D721Med (cell line): Measurements from ENCODE around the gene UTP4.

Experiments used
- DNase-seq: peaks from one replicate; pipeline ENCODE4 v3.0.0; 2011; ENCODE audit warnings: low spot score; ENCODE audit not compliant: insufficient read length
- FAIRE-seq: peaks from 2 replicates; lab custom pipeline; 2011; peaks lifted over from hg19 to GRCh38; lab: Jason Lieb, UNC
- TF ChIP-seq, protein P1 (sequence below): IDR thresholded peaks from 2 replicates; pipeline ENCODE4 v1.5.1; 2012; ENCODE audit warnings: mild to moderate bottlenecking, control low read depth; ENCODE audit not compliant: insufficient read depth; ENCODE audit errors: missing control alignments

UTP4 gene

DNA sequence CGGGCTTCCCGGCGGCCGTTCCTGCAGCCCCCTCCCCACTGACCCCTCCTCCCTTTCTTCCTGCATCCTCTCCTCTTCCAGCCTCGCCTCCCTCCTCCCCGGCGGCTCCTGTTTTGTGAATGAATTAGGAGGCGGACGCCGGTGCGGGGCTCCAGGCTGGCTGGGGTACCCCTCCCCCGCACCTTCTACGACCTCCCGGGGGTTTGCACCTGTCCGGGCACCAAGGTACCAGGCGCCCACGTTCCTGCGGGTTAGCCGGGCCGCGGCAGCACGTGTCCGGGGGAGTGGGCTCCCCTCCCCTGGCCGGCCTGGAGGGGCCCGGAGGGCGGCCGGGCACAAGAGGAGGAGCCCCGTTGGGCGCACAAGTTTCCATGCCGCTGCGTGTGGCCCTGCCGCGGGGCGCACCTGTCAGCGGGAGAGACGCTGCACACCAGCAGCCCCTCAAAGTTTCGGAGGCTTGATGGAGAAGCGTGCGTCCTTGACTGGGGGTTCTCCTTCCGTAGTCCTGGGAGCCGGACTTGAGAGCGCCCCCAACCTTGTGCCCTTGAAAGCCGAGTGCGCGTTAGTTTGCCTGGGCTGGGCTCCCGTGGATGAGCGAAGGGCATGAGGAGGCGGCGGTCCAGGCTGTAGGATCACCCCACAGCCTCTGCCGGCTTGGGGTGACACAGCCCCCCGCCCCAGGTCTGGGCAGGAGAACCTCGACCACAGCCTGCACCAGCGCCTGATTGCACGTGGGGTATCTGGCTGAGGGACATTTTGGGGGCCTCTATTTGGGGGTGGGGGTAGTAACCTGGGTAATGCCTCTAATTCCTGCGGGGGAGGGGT is 25.7 kb upstream of the UTP4 start:
- DNase-seq (no peak), FAIRE-seq (no peak)

DNA sequence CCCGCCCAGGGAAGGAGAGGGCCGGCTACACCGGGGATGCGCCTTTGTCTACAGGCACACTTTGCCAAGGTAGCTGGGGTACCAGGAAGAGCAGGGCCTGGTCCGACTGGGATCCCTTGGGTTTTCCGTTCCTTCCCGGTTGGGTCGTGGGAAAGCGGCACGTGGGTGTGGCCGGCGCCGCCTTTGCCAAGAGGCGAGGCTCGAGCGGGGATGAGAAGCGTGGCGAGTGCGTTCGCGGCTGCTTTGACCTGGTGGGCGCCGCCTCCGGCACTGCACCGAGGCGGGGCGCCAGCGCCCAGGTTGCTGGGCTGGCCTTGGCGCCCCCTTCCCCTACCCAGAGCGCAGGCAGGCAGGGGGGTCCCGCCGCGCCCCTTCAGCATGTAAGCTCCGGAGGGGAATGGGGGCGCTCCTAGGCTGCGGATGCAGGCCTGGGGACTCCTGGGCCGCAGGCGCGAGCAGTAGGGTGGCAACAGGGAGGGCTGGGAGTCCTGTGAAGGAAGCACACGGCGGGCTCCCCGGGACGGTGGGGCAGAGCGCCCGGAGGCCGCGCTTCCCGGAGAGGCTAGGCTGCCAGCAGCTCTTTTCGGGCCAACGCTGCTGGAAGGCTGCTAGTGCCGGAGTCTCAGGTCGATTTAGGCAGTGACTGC is 25.0 kb upstream of the UTP4 start:
- DNase-seq (no peak), FAIRE-seq (no peak)
- TF ChIP-seq, protein P1, sequence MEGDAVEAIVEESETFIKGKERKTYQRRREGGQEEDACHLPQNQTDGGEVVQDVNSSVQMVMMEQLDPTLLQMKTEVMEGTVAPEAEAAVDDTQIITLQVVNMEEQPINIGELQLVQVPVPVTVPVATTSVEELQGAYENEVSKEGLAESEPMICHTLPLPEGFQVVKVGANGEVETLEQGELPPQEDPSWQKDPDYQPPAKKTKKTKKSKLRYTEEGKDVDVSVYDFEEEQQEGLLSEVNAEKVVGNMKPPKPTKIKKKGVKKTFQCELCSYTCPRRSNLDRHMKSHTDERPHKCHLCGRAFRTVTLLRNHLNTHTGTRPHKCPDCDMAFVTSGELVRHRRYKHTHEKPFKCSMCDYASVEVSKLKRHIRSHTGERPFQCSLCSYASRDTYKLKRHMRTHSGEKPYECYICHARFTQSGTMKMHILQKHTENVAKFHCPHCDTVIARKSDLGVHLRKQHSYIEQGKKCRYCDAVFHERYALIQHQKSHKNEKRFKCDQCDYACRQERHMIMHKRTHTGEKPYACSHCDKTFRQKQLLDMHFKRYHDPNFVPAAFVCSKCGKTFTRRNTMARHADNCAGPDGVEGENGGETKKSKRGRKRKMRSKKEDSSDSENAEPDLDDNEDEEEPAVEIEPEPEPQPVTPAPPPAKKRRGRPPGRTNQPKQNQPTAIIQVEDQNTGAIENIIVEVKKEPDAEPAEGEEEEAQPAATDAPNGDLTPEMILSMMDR: no peak

More for the DNA sequence above, 25.7 kb upstream of the UTP4 start:
- TF ChIP-seq, protein P1: no peak

GRCh38 chr16:69108064-69108904 is 24.2 kb upstream of the UTP4 start:
- TF ChIP-seq, protein P1: no peak
- DNase-seq (no peak), FAIRE-seq (no peak)

- no peak for FAIRE-seq
- DNase-seq: no peak
- TF ChIP-seq, protein P1: no peak
Measured at GRCh38 chr16:69108905-69109252, 23.6 kb upstream of the UTP4 start.

DNA sequence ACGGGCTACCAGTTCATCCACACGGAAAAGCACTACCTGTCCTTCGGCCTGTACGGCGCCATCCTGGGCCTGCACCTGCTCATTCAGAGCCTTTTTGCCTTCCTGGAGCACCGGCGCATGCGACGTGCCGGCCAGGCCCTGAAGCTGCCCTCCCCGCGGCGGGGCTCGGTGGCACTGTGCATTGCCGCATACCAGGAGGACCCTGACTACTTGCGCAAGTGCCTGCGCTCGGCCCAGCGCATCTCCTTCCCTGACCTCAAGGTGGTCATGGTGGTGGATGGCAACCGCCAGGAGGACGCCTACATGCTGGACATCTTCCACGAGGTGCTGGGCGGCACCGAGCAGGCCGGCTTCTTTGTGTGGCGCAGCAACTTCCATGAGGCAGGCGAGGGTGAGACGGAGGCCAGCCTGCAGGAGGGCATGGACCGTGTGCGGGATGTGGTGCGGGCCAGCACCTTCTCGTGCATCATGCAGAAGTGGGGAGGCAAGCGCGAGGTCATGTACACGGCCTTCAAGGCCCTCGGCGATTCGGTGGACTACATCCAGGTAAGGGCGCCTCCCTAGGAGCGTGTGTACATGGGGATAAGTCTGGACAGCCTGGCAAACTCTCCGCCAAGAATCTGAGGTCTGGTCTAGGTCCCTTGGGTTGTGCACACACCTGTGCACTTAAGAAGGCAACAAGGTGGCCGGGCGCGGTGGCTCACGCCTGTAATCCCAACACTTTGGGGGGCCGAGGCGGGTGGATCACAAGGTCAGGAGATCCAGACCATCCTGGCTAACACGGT is 22.8 kb upstream of the UTP4 start:
- FAIRE-seq: no peak

DNA sequence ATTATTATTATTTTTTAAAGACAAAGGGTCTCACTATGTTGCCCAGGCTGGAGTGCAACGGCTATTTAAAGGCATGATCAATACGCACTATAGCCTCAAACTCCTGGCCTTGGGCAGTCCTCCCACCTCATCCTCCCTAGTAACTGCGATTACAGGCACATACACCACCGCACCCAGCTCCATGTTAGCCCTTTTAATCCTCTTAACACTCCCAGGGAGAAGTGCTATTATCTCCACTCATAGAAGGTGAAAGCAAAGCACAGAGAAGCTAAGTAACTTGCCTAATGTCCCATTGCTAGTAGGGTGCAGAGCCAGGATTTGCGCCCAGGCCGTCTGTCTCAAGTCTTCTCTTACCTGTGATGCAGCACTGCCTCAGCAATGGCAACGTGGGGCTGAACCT is 22.0 kb upstream of the UTP4 start:
- TF ChIP-seq, protein P1: no peak
- DNase-seq (peak; percentile 66), FAIRE-seq (no peak)

More for the DNA sequence above, 22.8 kb upstream of the UTP4 start:
- TF ChIP-seq, protein P1: no peak
- DNase-seq: no peak
